ENCODE results near the gene RPS27A.
"Not testable (repeated sequence)": the region's sequence is repeated elsewhere in the genome, so short reads cannot be mapped to it uniquely, and the experiment has no call there.

The RPS27A gene

DNA sequence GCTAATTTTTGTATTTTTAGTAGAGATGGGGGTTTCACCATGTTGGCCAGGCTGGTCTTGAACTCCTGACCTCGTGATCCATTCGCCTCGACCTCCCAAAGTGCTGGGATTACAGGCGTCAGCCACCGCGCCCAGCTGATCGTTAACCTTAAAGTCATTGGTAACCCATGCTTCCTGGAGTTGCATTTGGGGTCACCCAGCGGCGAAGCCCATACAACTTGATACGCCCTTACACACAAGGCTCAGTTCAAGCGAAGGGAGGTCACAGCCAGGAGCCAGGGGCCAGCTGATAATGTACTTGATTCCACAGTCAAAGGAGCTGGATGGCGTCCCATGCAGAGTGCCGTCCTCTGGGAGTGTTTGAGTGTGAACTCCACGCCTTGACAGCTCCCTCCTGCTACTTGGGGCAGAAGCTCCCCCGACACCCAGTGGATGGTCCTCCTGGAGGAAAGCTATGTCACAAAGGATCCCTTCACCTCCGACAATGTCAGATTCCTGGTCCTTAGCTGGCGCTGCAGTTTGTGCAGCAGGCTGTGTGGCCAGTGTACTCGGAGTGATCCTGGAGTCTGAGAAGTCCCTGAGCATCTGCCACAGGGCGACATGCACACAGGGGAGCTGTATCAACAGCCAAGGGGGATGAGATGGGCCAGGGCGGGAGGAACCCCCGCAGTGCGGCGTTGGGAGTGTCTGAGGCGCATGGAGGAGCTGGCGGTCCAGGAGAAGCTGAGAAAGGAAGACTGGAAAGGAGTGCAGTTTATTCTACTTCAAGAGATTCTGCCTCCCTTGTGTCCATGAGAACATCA, 8.3 kb upstream of the RPS27A start:
- no peak for DNase-seq (ENCODE audit: low read depth)
- H3K4me3 ChIP-seq (ENCODE audit: low read depth, low read length): no peak overlapping the region
- TF ChIP-seq, protein P1, sequence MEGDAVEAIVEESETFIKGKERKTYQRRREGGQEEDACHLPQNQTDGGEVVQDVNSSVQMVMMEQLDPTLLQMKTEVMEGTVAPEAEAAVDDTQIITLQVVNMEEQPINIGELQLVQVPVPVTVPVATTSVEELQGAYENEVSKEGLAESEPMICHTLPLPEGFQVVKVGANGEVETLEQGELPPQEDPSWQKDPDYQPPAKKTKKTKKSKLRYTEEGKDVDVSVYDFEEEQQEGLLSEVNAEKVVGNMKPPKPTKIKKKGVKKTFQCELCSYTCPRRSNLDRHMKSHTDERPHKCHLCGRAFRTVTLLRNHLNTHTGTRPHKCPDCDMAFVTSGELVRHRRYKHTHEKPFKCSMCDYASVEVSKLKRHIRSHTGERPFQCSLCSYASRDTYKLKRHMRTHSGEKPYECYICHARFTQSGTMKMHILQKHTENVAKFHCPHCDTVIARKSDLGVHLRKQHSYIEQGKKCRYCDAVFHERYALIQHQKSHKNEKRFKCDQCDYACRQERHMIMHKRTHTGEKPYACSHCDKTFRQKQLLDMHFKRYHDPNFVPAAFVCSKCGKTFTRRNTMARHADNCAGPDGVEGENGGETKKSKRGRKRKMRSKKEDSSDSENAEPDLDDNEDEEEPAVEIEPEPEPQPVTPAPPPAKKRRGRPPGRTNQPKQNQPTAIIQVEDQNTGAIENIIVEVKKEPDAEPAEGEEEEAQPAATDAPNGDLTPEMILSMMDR (IDR thresholded peaks at IDR 0.05; ENCODE audit: control insufficient read depth, extremely low read depth, insufficient read depth): no peak

DNA sequence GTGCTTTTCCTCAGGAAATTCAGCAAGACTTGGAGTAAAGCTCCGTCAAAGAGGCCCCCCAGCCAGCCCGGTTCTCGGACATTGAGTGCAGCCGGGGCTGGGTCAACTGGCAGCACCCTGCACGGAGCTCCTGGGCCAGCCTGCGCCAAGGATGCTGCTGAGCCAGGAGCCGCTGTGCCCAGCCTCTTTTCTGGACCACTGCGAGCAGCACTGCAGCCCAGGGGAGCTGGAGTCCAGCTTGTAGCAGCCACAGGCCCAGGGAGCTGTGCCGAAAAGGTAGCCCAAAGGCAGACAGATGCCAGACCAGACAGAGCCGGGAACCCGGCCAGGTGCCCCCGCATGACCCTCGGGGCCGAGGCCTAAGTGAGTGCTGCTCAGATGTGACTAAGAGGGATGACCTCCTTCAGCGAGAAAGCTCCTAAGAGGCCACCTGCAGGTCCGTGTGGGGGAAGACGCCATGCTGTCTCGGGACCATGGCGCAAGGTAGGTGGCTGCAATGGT, 7.7 kb upstream of the RPS27A start:
- no peak overlapping the region for H3K4me3 ChIP-seq (ENCODE audit: low read depth, low read length)
- DNase-seq (ENCODE audit: low read depth): no peak
- TF ChIP-seq, protein P1 (IDR thresholded peaks at IDR 0.05; ENCODE audit: control insufficient read depth, extremely low read depth, insufficient read depth): no peak

DNA sequence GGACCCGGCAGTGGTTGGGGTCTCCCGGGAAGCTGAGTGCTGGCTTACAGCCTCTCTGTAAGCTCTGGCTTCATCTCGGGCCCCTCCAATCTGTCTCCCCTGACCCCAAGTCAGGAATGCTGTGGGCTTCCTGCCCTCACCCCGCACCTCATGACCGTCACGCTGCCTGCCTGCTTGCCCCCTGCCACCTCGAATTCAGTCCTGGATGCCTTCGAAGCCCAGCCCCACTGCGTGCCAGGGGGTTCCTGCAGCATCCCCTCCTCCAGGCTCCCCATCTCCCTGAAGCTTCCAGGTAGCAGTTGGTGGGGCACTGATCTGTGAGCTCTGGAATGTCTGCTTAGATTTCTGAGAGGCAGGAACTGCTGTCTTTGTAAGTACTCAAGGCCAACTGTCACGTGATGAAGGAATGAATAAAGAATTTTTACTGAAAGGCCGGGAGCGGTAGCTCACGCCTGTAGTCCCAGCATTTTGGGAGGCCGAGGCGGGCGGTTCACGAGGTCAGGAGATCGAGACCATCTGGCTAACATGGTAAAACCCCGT, 6.9 kb upstream of the RPS27A start:
- TF ChIP-seq, protein P1 (IDR thresholded peaks at IDR 0.05; ENCODE audit: control insufficient read depth, extremely low read depth, insufficient read depth): no peak
- no peak for DNase-seq (ENCODE audit: low read depth)
- no peak overlapping the region for H3K4me3 ChIP-seq (ENCODE audit: low read depth, low read length)

DNA sequence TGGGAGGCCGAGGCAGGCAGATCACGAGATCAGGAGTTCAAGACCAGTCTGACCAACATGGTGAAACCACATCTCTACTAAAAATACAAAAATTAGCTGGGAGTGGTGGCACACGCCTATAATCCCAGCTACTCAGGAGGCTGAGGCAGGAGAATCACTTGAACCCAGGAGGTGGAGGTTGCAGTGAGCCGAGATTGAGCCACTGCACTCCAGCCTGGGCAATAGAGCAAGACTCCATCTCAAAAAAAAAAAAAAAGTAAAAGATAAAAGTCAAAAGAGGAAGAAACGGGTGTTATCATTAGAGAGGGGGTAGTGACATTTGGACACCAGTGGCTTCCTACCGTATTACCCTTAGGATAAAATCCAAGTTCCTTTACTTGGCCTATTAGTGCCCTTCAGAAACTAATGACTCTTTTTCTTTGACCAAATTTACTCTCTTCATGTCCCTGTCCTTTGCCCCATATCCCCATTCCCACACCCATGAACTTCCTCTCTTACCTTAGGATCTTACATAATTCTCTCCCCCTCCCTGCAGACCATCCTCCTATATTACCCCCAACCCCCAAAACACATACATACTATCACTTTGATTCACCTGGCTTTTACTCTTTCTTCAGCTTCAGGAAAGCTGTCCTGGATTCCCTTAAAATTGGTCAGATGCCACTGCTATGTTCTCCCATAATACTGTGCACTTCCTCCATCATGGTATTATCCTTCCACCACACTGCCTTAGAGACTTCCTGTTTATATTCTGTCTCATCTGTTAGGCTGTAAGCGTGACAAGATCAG, 4.9 kb upstream of the RPS27A start:
- not testable (repeated sequence) for DNase-seq (ENCODE audit: low read depth); H3K4me3 ChIP-seq (ENCODE audit: low read depth, low read length)

DNA sequence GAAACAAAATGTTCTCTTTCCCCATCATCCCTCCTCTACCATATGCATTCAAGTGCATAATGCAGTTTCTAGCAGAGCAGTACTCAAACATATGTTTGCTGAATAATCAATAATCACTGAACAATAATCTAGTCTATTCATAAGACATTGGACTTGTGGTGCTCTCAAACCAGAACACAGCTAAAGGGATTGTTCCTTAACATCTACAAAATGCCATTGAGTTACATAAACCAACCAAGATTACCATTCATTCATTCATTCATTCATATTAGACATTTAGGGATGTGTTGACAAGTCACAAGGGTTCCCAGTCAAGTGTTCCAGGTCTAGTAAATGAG, 4.3 kb upstream of the RPS27A start:
- TF ChIP-seq, protein P1 (IDR thresholded peaks at IDR 0.05; ENCODE audit: control insufficient read depth, extremely low read depth, insufficient read depth): no peak
- DNase-seq (ENCODE audit: low read depth): no peak
- no peak overlapping the region for H3K4me3 ChIP-seq (ENCODE audit: low read depth, low read length)

DNA sequence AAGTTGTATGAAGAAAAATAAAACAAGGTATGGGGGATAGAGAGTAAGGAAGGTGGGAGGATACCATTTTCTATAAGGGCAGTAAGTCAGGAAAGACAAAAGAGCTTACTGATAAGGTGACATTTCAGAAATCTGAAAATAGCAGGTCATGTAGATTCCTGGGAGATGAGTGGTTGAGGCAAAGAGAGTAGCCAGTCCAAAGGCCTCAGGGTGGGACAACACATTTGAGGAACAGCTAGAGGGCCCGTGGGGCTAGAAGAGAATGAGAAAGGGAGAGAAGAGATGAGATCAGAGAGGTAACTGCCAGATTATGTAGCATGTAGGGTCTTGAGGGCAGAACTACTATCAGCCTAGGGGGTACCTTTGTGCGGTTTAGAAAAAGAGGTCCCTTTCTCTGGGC, 3.3 kb upstream of the RPS27A start:
- DNase-seq (ENCODE audit: low read depth): no peak
- TF ChIP-seq, protein P1 (IDR thresholded peaks at IDR 0.05; ENCODE audit: control insufficient read depth, extremely low read depth, insufficient read depth): no peak

DNA sequence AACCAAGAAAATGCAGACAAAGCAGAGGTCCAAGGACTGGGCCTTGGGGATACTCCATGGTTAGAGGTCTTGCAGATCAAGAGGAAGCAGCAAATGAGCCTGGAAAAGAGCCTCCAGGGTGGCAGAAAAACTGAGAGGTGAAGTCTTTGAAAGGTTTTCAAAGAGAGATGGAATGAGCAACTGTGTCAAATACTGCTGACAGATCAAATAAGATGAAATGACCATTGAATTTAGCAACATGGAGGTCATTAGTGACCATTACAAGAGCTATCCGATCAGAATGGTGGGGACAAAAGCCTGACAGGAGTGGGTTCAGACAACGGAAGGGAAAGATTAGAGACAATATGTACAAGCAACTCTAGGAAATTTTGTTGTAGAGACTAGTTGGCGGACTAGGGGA, 1.9 kb upstream of the RPS27A start:
- H3K4me3 ChIP-seq (ENCODE audit: low read depth, low read length): no peak overlapping the region; the same call in 1 of the 2 replicates

More for the DNA sequence above, 3.3 kb upstream of the RPS27A start:
- no peak overlapping the region for H3K4me3 ChIP-seq (ENCODE audit: low read depth, low read length)

More for the DNA sequence above, 1.9 kb upstream of the RPS27A start:
- TF ChIP-seq, protein P1 (IDR thresholded peaks at IDR 0.05; ENCODE audit: control insufficient read depth, extremely low read depth, insufficient read depth): no peak
- no peak for DNase-seq (ENCODE audit: low read depth)
